Measurements from ENCODE around the gene ASS1.

- TF ChIP-seq CTCF (IDR thresholded peaks at IDR 0.05): no peak
- TF ChIP-seq ZFX (IDR thresholded peaks at IDR 0.05; ENCODE audit: borderline replicate concordance): no peak
Observed at GRCh38 chr9:130522233-130522808, 77.6 kb downstream of the ASS1 start.
